Astrocyte of the hippocampus (primary cell): ENCODE results near the gene HLA-B.

Experiments
- DNase-seq: peaks from one replicate; pipeline ENCODE4 v3.0.0; 2011; ENCODE audit warnings: low read depth, low spot score

The HLA-B gene

DNA sequence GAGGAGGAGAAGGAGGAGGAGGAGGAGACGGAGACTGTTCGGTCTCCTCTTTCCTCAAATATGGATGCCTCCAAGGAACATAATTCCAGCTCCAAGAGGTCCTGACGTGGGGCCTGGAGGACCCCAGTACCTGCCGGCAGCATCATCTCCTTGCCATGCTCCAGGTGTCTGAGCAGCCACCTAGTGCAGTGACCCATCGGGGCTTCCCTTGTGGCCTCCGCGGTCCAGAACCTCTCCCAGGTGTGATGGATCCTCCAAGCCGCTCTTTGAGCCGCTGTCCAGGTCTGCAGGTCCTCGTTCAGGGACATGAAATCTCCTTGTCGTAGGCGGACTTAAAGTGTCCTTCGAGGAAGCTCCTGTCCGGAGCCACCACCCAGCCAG, 49.3 kb downstream of the HLA-B start:
- DNase-seq, result no peak

GRCh38 chr6:31305703-31306219, 51.2 kb downstream of the HLA-B start:
- DNase-seq, result no peak

DNA sequence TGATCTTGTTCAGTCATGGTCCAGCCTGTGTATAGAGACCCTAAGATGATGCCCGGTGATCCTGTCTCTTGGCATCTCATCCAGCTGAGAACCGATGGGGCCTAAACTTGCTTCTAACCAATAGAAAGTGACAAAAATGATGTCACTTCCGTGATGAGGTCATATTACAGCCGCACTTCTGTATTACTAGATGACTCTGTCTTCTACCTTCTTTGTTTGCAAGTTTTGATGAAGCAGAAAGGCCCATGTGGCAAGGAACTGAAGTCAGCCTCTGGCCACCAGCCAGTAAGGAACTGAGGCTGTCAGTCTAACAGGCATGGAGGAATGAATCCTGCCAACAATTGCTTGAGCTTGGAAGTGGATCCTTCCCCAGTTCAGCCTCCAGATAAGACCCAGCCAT, 52.3 kb downstream of the HLA-B start:
- no peak for DNase-seq
